Measurements from ENCODE around the gene SH2D2A.

GRCh38 chr1:156768610-156769295 is 47.9 kb downstream of the SH2D2A start:
- TF ChIP-seq CTCF (IDR thresholded peaks at IDR 0.05) (no peak), POLR2A (IDR thresholded peaks at IDR 0.05) (no peak)
